ENCODE results near the gene PDE9A. TPM values are rescaled to one million over a fixed set of nuclear protein-coding genes. Genes with fewer than 3 reads are reported as not detected.

PDE9A gene
- total and polyA plus RNA-seq, 3 donors from 2014 or later = 5.7 to 6.4 (median 6.3) TPM

DNA sequence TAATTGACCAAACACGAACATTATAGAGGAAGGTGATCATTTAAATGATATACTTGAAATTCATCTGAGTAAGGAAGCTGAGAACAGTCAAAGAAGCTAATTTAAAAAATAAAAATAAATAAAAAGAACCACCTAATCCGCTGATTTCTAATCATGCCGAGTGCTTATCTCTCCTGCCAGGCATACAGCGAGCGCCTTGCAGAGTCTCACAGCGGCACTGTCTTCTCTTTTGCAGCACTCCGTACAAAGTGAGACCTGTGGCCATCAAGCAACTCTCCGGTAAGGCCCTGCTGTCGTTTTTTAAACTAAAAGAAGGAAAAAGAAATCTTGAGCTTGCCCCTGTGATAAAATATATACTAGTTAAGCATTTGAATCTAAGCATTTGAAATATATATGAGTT, 45.3 kb downstream of the PDE9A start:
- Histone ChIP-seq H3K27me3 (no peaks in the 10 kb centered on the region), H3K4me3 (no peak overlapping the region), H3K27ac (no peak overlapping the region), H3K36me3 (ENCODE audit: low read depth, missing control alignments) (no peaks in the 10 kb centered on the region), H3K4me1 (no peaks in the 10 kb centered on the region), H3K9me3 (no peaks in the 10 kb centered on the region)
- no peak for DNase-seq
- intact Hi-C loops (cut with DNase I; ENCODE audit: low total_unique reads) = no loop called here
- TF ChIP-seq, protein P1, sequence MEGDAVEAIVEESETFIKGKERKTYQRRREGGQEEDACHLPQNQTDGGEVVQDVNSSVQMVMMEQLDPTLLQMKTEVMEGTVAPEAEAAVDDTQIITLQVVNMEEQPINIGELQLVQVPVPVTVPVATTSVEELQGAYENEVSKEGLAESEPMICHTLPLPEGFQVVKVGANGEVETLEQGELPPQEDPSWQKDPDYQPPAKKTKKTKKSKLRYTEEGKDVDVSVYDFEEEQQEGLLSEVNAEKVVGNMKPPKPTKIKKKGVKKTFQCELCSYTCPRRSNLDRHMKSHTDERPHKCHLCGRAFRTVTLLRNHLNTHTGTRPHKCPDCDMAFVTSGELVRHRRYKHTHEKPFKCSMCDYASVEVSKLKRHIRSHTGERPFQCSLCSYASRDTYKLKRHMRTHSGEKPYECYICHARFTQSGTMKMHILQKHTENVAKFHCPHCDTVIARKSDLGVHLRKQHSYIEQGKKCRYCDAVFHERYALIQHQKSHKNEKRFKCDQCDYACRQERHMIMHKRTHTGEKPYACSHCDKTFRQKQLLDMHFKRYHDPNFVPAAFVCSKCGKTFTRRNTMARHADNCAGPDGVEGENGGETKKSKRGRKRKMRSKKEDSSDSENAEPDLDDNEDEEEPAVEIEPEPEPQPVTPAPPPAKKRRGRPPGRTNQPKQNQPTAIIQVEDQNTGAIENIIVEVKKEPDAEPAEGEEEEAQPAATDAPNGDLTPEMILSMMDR (IDR thresholded peaks at IDR 0.05) = no peak
- 88 to 92% methylated on average over 9 of the region's 9 CpGs for WGBS, 2 donors

DNA sequence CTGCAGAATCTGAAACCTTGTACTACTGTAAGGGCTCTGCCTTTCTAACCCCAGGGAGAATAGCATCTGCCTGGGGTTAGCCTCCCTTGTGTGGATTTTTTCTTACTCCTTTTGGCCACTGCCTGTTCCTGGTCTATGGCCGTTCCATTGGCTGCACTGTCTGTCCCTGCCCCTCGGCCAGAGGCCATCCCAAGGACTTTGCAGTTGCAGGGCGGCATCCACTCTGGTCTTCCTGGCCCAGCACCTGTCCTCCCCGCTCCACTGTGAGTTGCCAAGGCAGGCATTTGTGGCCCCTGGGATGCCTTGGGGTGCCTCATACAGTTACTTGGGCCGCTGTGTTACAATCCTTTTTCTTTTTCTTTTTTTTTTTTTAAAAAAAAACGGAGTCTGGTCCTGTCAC, 45.8 kb downstream of the PDE9A start:
- no peaks in the 10 kb centered on the region for H3K4me1 ChIP-seq
- DNase-seq = no peak
- H3K36me3 ChIP-seq (ENCODE audit: low read depth, missing control alignments) = no peaks in the 10 kb centered on the region
- no peaks in the 10 kb centered on the region for H3K27me3 ChIP-seq
- no peaks in the 10 kb centered on the region for H3K9me3 ChIP-seq
- 90 to 94% methylated on average over 5 to 6 of the region's 6 CpGs for WGBS, 2 donors
- no peak overlapping the region for H3K4me3 ChIP-seq
- no peak for TF ChIP-seq POLR2A (IDR thresholded peaks at IDR 0.05)
- TF ChIP-seq, protein P1 (IDR thresholded peaks at IDR 0.05) = no peak
- no peak overlapping the region for H3K27ac ChIP-seq
- intact Hi-C loops (cut with DNase I; ENCODE audit: low total_unique reads) = no loop called here

DNA sequence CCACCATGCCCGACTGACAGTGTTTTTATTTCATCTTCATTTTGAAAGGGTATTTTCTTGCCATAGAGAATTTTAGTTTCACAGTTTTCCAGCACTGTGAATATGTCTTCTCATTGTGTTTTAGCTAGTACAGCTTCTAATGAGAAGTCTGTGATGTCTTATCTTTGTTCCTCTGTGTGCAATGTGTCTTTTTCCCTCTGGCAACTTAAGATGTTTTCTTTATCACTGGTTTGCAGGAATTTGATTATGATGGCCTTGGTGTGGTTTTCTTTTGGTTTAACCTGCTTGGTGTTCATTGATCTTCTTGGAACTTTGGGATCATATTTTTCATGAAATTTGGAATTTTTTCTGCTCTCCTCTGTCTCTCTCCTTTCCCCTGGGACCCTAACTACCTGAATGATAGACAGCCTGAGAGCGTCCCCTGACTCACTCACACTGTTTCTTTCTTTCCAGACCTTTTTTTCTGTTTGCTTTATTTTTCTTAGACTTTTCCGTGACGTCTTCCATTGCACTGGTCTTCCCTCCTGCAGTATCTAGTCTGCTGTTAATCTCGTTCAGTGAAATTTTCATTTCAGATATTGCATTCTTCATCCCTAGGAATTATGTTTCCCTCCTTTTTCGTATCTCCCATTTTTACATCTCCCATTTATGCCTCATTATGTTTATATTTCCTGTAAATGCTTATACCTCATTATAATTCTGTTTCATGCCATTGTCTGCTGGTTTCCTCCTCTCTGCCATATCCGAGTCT, 48.5 kb downstream of the PDE9A start:
- H3K27me3 ChIP-seq = no peaks in the 10 kb centered on the region
- peaks cover 3% of the 10 kb centered on the region for H3K4me1 ChIP-seq
- WGBS, 2 donors = 80 to 89% methylated on average over 7 of the region's 7 CpGs
- TF ChIP-seq, protein P1 (IDR thresholded peaks at IDR 0.05) = no peak
- TF ChIP-seq POLR2A (IDR thresholded peaks at IDR 0.05) = no peak
- no peak overlapping the region for H3K27ac ChIP-seq
- DNase-seq = no peak
- no peaks in the 10 kb centered on the region for H3K36me3 ChIP-seq (ENCODE audit: low read depth, missing control alignments)
- H3K9me3 ChIP-seq = no peaks in the 10 kb centered on the region
- no peak overlapping the region for H3K4me3 ChIP-seq
- intact Hi-C loops (cut with DNase I; ENCODE audit: low total_unique reads) = no loop called here

DNA sequence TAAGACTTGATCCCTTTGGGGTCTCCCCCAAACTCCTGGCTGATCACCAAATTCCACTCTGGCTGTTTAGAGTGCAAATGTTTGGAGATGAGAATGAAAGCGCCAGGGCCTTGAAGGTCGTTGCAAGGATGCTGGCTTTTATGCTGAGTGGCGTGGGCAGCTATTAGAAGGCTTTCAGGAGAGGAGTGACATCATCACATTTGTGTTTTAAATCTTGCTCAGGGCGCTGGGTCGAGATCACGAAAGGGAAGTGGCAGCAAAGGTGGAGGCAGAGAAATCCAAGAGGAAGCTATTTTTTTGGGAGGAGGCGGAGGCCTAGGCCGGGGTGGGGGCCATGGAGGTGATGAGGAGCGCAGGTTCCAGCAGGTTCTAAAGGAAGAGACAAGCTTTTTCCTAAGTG, 49.3 kb downstream of the PDE9A start:
- DNase-seq = no peak
- Histone ChIP-seq H3K4me1 (peaks cover 3% of the 10 kb centered on the region), H3K9me3 (no peaks in the 10 kb centered on the region), H3K27me3 (no peaks in the 10 kb centered on the region), H3K36me3 (ENCODE audit: low read depth, missing control alignments) (no peaks in the 10 kb centered on the region), H3K4me3 (no peak overlapping the region), H3K27ac (no peak overlapping the region)
- 93% methylated on average over 9 of the region's 9 CpGs for WGBS, 2 donors
- no peak for TF ChIP-seq POLR2A (IDR thresholded peaks at IDR 0.05)
- TF ChIP-seq, protein P1 (IDR thresholded peaks at IDR 0.05) = no peak
- intact Hi-C loops (cut with DNase I; ENCODE audit: low total_unique reads) = no loop called here

All from testis (tissue), 3 donors.